ENCODE results near the gene ZNF814.

Gene ZNF814

DNA sequence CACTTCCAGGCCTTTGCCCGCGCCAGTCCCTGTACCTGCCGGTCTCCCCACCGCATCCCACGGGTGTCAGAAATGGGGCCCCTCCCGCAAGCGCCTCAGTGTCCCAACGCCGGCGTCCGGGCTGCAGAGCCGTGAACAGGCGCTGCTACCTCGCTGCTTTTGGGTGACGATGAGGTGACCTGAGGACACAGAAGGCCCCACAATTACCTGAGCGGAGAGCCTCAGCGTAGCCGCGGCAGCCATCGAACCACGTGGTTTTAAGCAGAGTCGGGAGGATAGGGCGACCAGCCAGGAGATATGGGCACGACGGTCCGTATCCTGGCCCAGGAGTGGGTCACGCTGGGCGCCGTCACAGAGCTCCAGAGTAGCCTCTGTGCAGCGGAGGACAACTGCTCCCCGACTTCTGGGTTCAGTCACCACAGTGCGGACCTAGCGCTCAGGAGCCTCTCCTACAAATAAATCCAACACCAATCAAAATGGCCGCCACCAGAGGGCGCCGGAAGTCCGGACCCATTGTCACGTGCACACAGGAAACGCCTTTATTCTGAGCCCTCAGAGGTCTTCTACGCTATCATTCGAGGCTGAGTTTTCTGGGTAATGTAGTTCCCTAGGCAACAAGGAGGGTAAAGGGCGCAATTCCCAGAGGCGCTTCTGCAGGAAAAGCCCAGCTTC lies at the start of gene ZNF814:
TSS of gene ZNF814 (minus strand) at position 478 of the 672 bp plus-strand sequence. CDS start at position 243, 235 bp downstream.
- ChIA-PET POLR2A (interaction anchor here (0.6 kb wide), 1 partner anchor 121 kb away, joined by 3 read pairs; no protein-coding TSS in a partner anchor), CTCF (interaction anchor here (0.7 to 2.2 kb wide), 7 partner anchors 9 to 267 kb away, joined by 3 to 9 read pairs (median 5); no protein-coding TSS in a partner anchor)
- DNase-seq (ENCODE audit: low read depth, low spot score): peak; percentile 42

DNA sequence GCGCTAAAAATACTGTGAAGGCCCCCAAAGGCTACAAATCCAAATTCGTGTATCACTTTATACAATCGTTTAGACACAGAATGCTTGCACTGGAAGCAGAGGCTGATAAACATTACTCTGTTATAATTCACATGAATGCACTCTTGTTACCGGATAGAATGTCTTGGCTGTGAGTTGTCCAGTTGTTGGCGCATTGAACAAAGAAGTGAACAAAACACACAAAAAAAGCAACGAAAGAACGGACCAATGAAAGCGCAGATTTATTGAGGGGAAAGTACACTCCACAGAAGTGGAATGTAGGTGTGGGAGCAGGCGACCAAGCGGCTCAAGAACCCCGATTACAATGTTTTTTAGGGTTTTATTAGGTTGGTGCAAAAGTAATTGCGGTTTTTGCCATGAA lies 46.9 kb upstream of the ZNF814 start:
- H3K4me3 ChIP-seq (ENCODE audit: low read depth, low read length): no peak overlapping the region
- ChIA-PET CTCF (interaction anchor here (1.1 kb wide), 2 partner anchors 10 to 20 kb away, joined by 3 to 4 read pairs; partner anchors contain the start of gene ZNF417), POLR2A (interaction anchor here (0.5 to 0.6 kb wide), 2 partner anchors 67 to 530 kb away, joined by 3 read pairs; no protein-coding TSS in a partner anchor)
- no peak for DNase-seq (ENCODE audit: low read depth, low spot score)
- TF ChIP-seq, protein P1, sequence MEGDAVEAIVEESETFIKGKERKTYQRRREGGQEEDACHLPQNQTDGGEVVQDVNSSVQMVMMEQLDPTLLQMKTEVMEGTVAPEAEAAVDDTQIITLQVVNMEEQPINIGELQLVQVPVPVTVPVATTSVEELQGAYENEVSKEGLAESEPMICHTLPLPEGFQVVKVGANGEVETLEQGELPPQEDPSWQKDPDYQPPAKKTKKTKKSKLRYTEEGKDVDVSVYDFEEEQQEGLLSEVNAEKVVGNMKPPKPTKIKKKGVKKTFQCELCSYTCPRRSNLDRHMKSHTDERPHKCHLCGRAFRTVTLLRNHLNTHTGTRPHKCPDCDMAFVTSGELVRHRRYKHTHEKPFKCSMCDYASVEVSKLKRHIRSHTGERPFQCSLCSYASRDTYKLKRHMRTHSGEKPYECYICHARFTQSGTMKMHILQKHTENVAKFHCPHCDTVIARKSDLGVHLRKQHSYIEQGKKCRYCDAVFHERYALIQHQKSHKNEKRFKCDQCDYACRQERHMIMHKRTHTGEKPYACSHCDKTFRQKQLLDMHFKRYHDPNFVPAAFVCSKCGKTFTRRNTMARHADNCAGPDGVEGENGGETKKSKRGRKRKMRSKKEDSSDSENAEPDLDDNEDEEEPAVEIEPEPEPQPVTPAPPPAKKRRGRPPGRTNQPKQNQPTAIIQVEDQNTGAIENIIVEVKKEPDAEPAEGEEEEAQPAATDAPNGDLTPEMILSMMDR (IDR thresholded peaks at IDR 0.05; ENCODE audit: insufficient read depth, low read length, missing control alignments): no peak

More for the DNA sequence above, at the start of gene ZNF814:
- peak within 1 kb of the TSS; percentile 92 for H3K4me3 ChIP-seq (ENCODE audit: low read depth, low read length)
- TF ChIP-seq, protein P1 (IDR thresholded peaks at IDR 0.05; ENCODE audit: insufficient read depth, low read length, missing control alignments): peak; percentile 19

DNA sequence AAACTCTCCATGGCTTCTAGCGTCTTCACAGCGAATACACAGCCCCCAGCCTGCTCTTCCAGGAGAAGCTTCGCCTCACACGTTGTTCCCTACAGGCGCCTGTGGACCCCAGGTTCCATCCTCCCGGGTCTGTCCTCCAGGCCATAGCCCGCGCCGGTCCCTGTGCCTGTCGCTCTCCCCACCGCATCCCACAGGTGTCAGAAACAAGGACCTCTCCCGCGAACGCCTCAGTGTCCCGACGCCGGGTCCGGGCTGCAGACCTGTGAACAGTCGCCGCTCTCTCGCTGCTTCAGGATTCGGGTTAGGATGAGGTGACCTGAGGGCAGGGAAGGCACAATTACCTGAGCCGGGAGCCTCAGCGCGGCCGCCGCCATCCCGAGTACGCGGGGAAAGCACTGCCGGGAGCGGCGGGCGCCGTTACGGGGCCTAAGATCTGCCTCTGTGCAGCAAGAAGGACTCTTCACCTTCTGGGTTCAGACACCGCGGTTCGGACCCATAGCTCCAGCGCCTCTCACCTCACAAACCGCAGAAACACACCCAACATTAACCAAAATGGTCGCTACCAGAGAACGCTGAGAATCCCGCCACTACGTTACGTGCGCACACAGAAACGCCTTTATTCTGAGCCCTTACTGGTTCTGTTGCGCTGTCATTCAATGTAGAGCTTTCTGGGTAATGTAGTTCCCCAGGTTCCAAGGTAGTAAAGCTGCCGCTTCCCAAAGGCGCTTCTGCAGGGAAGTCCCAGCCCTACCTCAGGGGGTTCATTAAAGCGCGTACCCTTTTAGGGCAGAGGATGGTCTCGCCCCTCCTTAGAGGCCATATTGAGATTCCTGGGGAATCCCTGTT lies 46.2 kb upstream of the ZNF814 start, which contains the start of gene ZNF418:
TSS of gene ZNF418 (minus strand) at position 583 of the 846 bp plus-strand sequence. CDS start 1,580 bp downstream, outside the sequence.
- peak within 1 kb of the TSS; percentile 79 for H3K4me3 ChIP-seq (ENCODE audit: low read depth, low read length)
- ChIA-PET CTCF (interaction anchor here (1.1 kb wide), 1 partner anchor 19 kb away, joined by 4 read pairs; the partner anchor contains the start of gene ZNF417), POLR2A (interaction anchor here (0.6 kb wide), 1 partner anchor 68 kb away, joined by 3 read pairs; no protein-coding TSS in a partner anchor)
- TF ChIP-seq, protein P1 (IDR thresholded peaks at IDR 0.05; ENCODE audit: insufficient read depth, low read length, missing control alignments): no peak
- DNase-seq (ENCODE audit: low read depth, low spot score): peak; percentile 26

DNA sequence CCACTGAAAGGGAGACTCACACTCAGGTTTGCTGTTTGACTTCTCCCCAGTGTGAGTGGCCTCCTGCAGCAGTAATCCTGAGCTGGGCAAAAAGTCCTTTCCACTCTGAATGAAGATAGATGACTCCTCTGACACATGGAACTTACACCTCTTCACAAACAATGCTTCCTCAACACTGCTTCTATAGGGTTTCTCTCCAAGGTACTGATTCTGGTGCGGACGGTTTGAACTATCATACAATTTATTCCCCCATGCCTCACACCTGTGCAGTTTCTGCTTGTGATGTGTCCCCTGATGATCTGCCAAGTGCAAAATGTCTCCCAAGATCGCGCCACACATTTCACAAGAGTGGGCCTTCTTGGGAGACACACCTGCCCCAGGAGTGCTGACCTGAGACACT lies 38.8 kb upstream of the ZNF814 start:
- no peak for DNase-seq (ENCODE audit: low read depth, low spot score)
- CTCF ChIA-PET: no interaction called here
- H3K4me3 ChIP-seq (ENCODE audit: low read depth, low read length): no peak overlapping the region
- TF ChIP-seq, protein P1 (IDR thresholded peaks at IDR 0.05; ENCODE audit: insufficient read depth, low read length, missing control alignments): no peak
- POLR2A ChIA-PET: no interaction called here

DNA sequence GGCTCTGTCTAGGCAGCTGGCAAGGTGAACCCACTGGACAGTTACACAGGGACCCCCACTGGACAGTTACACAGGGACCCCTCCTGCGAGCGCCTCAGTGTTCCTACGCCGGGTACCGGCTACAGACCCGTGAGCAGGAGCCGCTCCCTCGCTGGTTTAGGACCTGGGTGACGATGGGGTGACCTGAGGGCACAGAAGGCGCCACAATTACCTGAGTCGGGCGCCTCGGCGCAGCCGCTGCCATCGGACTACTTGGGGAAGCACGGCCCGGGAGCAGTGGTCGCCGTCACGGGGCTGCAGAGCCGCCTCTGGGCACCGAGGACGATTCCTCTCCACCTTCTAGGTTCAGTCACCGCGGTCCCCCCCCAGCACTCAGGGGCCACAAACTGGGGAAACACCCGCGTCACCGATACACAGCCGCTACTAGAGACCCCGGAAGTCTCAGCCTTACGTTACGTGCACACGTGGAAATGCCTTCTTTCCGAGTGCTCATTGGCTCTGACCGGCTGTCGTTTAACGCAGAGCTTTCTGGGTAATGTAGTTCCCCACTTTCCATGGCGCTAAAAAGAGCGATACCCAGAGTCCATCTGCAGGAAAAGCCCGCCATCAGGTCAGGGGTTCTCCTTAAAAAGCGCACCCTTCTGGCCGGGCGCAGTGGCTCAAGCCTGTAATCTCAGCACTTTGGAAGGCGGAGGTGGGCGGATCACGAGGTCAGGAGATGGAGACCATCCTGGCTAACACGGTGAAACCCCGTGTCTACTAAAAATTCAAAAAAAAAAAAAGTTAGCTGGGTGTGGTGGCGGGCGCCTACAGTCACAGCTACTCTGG lies 27.5 kb upstream of the ZNF814 start, which contains the start of gene ZNF417:
TSS of gene ZNF417 (minus strand) at position 425 of the 828 bp plus-strand sequence. CDS start at position 244, 181 bp downstream.
- H3K4me3 ChIP-seq (ENCODE audit: low read depth, low read length): peak within 1 kb of the TSS; percentile 82
- POLR2A ChIA-PET: interaction anchor here (1.6 kb wide), 1 partner anchor 97 kb away, joined by 5 read pairs; no protein-coding TSS in a partner anchor
- peak; percentile 74 for DNase-seq (ENCODE audit: low read depth, low spot score)
- CTCF ChIA-PET: interaction anchor here (0.7 to 1.6 kb wide), 5 partner anchors 9 to 188 kb away, joined by 3 to 6 read pairs (median 4); partner anchors contain the start of gene ZNF418
- TF ChIP-seq, protein P1 (IDR thresholded peaks at IDR 0.05; ENCODE audit: insufficient read depth, low read length, missing control alignments): peak; percentile 54
